Hepatocyte (in vitro differentiated cells): ENCODE measurements around the gene VPS54.
"Not testable (repeated sequence)": the region's sequence is repeated elsewhere in the genome, so short reads cannot be mapped to it uniquely, and the experiment has no call there.

Experiments
- EZH2 ChIP-seq: fragments of 200-600 bp; sonication (generic); IDR thresholded peaks from 2 replicates; pipeline ENCODE4 v1.6.1; 2016; ENCODE audit warnings: antibody characterized with exemption, mild to moderate bottlenecking, borderline replicate concordance
- TF ChIP-seq, protein P1 (sequence below): fragments of 200-600 bp; sonication (generic); IDR thresholded peaks from 2 replicates; pipeline ENCODE4 v1.5.1; 2016; ENCODE audit warnings: antibody characterized with exemption, mild to moderate bottlenecking; ENCODE audit not compliant: poor library complexity

DNA sequence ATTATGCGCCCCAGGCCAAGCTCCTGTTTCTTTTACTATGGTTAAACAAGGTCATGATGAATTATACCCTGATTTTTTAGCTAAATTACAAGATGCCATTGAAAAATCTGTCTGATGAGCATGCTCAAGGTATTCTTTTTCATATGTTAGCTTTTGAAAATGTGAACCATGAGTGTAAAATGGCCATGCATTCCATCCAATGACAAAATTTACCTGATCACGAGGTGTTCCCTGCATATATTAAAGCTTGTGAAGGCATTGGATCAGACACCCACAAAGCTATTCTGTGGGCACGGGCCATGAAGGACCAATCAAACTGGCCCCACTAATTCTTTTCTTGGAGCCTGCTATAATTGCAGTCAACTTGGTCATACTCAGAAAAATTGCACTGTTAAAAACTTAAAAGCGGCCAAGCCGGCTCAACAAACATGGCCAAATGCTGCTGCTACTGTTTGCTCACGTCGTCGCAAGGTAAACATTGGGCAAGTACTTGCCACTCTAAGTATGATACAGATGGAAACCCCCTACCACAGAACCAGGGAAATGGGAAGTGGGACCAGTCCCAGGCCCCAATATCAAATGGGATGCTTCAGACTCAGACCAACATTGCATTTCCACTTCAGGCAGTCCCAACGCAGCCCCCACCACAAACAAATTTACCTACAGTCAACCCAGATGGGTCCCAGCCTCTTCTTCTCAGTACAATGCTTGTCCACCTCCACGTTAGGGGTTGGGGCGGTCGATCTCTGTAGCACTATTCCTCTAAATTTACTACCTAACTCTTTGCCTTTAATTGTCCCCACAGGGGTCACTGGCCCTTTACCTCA is 27.8 kb downstream of the VPS54 start:
- TF ChIP-seq, protein P1, sequence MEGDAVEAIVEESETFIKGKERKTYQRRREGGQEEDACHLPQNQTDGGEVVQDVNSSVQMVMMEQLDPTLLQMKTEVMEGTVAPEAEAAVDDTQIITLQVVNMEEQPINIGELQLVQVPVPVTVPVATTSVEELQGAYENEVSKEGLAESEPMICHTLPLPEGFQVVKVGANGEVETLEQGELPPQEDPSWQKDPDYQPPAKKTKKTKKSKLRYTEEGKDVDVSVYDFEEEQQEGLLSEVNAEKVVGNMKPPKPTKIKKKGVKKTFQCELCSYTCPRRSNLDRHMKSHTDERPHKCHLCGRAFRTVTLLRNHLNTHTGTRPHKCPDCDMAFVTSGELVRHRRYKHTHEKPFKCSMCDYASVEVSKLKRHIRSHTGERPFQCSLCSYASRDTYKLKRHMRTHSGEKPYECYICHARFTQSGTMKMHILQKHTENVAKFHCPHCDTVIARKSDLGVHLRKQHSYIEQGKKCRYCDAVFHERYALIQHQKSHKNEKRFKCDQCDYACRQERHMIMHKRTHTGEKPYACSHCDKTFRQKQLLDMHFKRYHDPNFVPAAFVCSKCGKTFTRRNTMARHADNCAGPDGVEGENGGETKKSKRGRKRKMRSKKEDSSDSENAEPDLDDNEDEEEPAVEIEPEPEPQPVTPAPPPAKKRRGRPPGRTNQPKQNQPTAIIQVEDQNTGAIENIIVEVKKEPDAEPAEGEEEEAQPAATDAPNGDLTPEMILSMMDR, result not testable (repeated sequence)
- not testable (repeated sequence) for TF ChIP-seq EZH2
